H9 (cell line): ENCODE data around the gene MSMO1. TPM values are rescaled to one million over a fixed set of nuclear protein-coding genes. Genes with fewer than 3 reads are reported as not detected.

Source experiments
- DNase-seq: peaks from one replicate; pipeline ENCODE4 v3.0.0-alpha.2; 2017
- H2AFZ ChIP-seq: one replicate; pipeline ENCODE4 v1.6.1; 2013; ENCODE audit warnings: mild to moderate bottlenecking, low read length, control low read depth, moderate library complexity
- H2AK5ac ChIP-seq: 2 replicates; pipeline ENCODE4 v1.6.1; 2013; ENCODE audit warnings: low read length, control low read depth, mixed read lengths; ENCODE audit not compliant: insufficient read length
- H2BK120ac ChIP-seq: one replicate; pipeline ENCODE4 v1.6.1; 2013; ENCODE audit warnings: low read depth, mild to moderate bottlenecking, low read length, control low read depth, inconsistent platforms; ENCODE audit not compliant: poor library complexity, severe bottlenecking
- H2BK12ac ChIP-seq: 2 replicates; pipeline ENCODE4 v1.6.1; 2013; ENCODE audit warnings: low read length, control low read depth, mixed read lengths, low read depth; ENCODE audit not compliant: insufficient read length
- H2BK15ac ChIP-seq: 2 replicates; pipeline ENCODE4 v1.6.1; 2013; ENCODE audit warnings: low read depth, low read length, control low read depth
- H2BK20ac ChIP-seq: one replicate; pipeline ENCODE4 v1.6.1; 2013; ENCODE audit warnings: low read depth, mild to moderate bottlenecking, low read length, control low read depth, inconsistent platforms; ENCODE audit not compliant: poor library complexity, severe bottlenecking
- H2BK5ac ChIP-seq: 2 replicates; pipeline ENCODE4 v1.6.1; 2013; ENCODE audit warnings: low read length, control low read depth, mixed read lengths; ENCODE audit not compliant: insufficient read length
- H3K14ac ChIP-seq: 2 replicates; pipeline ENCODE4 v1.6.1; 2013; ENCODE audit warnings: low read length, control low read depth; ENCODE audit not compliant: insufficient read depth
- H3K18ac ChIP-seq: 2 replicates; pipeline ENCODE4 v1.6.1; 2013; ENCODE audit warnings: low read depth, mild to moderate bottlenecking, mixed read lengths, low read length, control low read depth; ENCODE audit not compliant: insufficient read length
- H3K23ac ChIP-seq: 2 replicates; pipeline ENCODE4 v1.6.1; 2013; ENCODE audit warnings: low read length, control low read depth, mixed read lengths, low read depth; ENCODE audit not compliant: insufficient read length
- H3K23me2 ChIP-seq: 2 replicates; pipeline ENCODE4 v1.6.1; 2013; ENCODE audit warnings: low read depth, mild to moderate bottlenecking, mixed read lengths, low read length, control low read depth; ENCODE audit not compliant: insufficient read length, poor library complexity, severe bottlenecking
- H3K27ac ChIP-seq: 2 replicates; pipeline ENCODE4 v1.5.1; 2013; ENCODE audit warnings: low read length, control low read depth, mixed read lengths, low read depth; ENCODE audit not compliant: insufficient read length
- H3K27me3 ChIP-seq: 2 replicates; pipeline ENCODE4 v1.6.1; 2013; ENCODE audit warnings: low read length, control low read depth, inconsistent platforms; ENCODE audit not compliant: insufficient read depth
- H3K4ac ChIP-seq: 2 replicates; pipeline ENCODE4 v1.6.1; 2013; ENCODE audit warnings: low read depth, mild to moderate bottlenecking, control low read depth, inconsistent platforms, low read length, moderate library complexity
- H3K4me1 ChIP-seq: 2 replicates; pipeline ENCODE4 v1.6.1; 2013; ENCODE audit warnings: low read length, control low read depth, inconsistent platforms; ENCODE audit not compliant: insufficient read depth
- H3K4me2 ChIP-seq: 2 replicates; pipeline ENCODE4 v1.6.1; 2013; ENCODE audit warnings: low read length, control low read depth, mixed read lengths; ENCODE audit not compliant: insufficient read length, insufficient read depth
- H3K56ac ChIP-seq: 2 replicates; pipeline ENCODE4 v1.6.1; 2013; ENCODE audit warnings: low read depth, mild to moderate bottlenecking, mixed read lengths, low read length, control low read depth; ENCODE audit not compliant: insufficient read length
- H3K79me1 ChIP-seq: 2 replicates; pipeline ENCODE4 v1.6.1; 2013; ENCODE audit warnings: low read depth, mild to moderate bottlenecking, moderate library complexity, low read length, control low read depth, inconsistent platforms; ENCODE audit not compliant: insufficient read depth, poor library complexity, severe bottlenecking
- H3K79me2 ChIP-seq: 2 replicates; pipeline ENCODE4 v1.6.1; 2013; ENCODE audit warnings: low read length, control low read depth, inconsistent platforms; ENCODE audit not compliant: insufficient read depth
- H3K9ac ChIP-seq: 2 replicates; pipeline ENCODE4 v1.6.1; 2013; ENCODE audit warnings: low read length, control low read depth, mixed read lengths; ENCODE audit not compliant: insufficient read length; ENCODE audit errors: extremely low read depth
- H3K9me3 ChIP-seq: one replicate; pipeline ENCODE4 v1.6.1; 2013; ENCODE audit warnings: low read depth, low read length, inconsistent platforms; ENCODE audit not compliant: control insufficient read depth
- H3T11ph ChIP-seq: one replicate; pipeline ENCODE4 v1.6.1; 2013; ENCODE audit warnings: mild to moderate bottlenecking, low read length, control low read depth, inconsistent platforms
- H4K20me1 ChIP-seq: one replicate; pipeline ENCODE4 v1.6.1; 2013; ENCODE audit not compliant: control insufficient read depth, insufficient read length, insufficient read depth
- H4K5ac ChIP-seq: 2 replicates; pipeline ENCODE4 v1.6.1; 2013; ENCODE audit warnings: low read depth, mild to moderate bottlenecking, mixed read lengths, low read length, control low read depth; ENCODE audit not compliant: insufficient read length
- H4K8ac ChIP-seq: replicated peaks from 2 replicates; pipeline ENCODE4 v1.6.1; 2013; ENCODE audit warnings: low read length, control low read depth, mixed read lengths, low read depth; ENCODE audit not compliant: insufficient read length
- H4K91ac ChIP-seq: 2 replicates; pipeline ENCODE4 v1.6.1; 2013; ENCODE audit warnings: low read depth, mild to moderate bottlenecking, moderate library complexity, mixed read lengths, low read length, control low read depth; ENCODE audit not compliant: insufficient read length
- H3K27ac Mint-ChIP-seq, 3 experiments: 2 replicates in 2 of 3; 3 replicates in 1 of 3; pipeline ENCODE4 v1.8.0; 2020 to 2021; ENCODE audit warnings: mixed read lengths in 3 of 3, mild to moderate bottlenecking in 1 of 3, moderate library complexity in 1 of 3
- H3K27me3 Mint-ChIP-seq: 2 replicates; pipeline ENCODE4 v1.8.0; 2021; ENCODE audit warnings: low read depth, mild to moderate bottlenecking, moderate library complexity, mixed read lengths
- H3K36me3 Mint-ChIP-seq, 3 experiments: 2 replicates in 2 of 3; 3 replicates in 1 of 3; pipeline ENCODE4 v1.8.0; 2020 to 2021; ENCODE audit warnings: low read depth in 3 of 3, mixed read lengths in 3 of 3; ENCODE audit not compliant: insufficient read depth in 1 of 3
- H3K4me1 Mint-ChIP-seq, 2 experiments: 2 replicates each; pipeline ENCODE4 v1.8.0; 2020; ENCODE audit warnings: mixed read lengths in 2 of 2
- H3K4me3 Mint-ChIP-seq, 2 experiments: 2 replicates in 1 of 2; 3 replicates in 1 of 2; pipeline ENCODE4 v1.8.0; 2020 to 2021; ENCODE audit warnings: mild to moderate bottlenecking in 2 of 2, mixed read lengths in 2 of 2, moderate library complexity in 1 of 2
- H3K9me3 Mint-ChIP-seq, 2 experiments: 2 replicates in 1 of 2; 3 replicates in 1 of 2; pipeline ENCODE4 v1.8.0; 2020; ENCODE audit warnings: mild to moderate bottlenecking in 2 of 2, mixed read lengths in 2 of 2, moderate library complexity in 1 of 2
- WGBS: extraction: QIAGEN DNeasy Blood & Tissue Kit; methylation state at CpG from one replicate; pipeline ENCODE4 v1.1.7; 2013; ENCODE audit warnings: missing lambda C conversion rate, low lambda C conversion rate, mixed read lengths; ENCODE audit not compliant: insufficient read length; ENCODE audit errors: extremely low coverage; 5-methylcytosine and 5-hydroxymethylcytosine counted together
- total RNA-seq: library from RNA; stranded (reverse); gene quantifications from 2 replicates; pipeline ENCODE4 v1.2.1, GENCODE V29; 2021
- TF ChIP-seq, protein P1 (sequence below): fragments of 200-600 bp; sonication (generic); conservative IDR thresholded peaks from 3 replicates; pipeline ENCODE4 v1.8.0; 2021; ENCODE audit warnings: antibody characterized with exemption, mild to moderate bottlenecking

Gene MSMO1
- total RNA-seq, 1 experiment from 2014 or later, result 79.3 TPM

DNA sequence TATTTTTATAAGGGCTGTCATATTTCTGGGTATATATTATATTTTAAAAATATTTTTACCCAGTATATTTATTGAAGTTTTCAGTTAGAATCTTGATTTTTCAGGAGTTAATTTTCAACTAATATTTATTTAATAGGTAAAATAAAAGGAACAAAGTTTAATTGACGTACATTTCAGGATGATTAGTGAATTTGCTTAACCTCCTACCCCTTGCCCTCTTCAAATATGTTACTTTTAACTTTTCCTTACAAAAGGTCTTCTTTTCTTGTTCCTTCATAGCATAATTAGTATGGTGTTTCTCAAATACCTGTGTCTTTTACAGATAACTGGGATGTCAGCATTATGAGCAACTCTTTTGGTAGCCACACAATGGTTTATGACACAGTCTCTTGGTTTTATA lies 24.8 kb upstream of the MSMO1 start:
- Histone ChIP-seq H3K79me1 (no peaks in the 10 kb centered on the region), H3K18ac (no peak overlapping the region), H3K4me2 (no peak overlapping the region), H2BK20ac (no peak overlapping the region), H4K8ac (no peak overlapping the region), H4K20me1 (no peaks in the 10 kb centered on the region), H3T11ph (no peak overlapping the region), H3K56ac (no peak overlapping the region), H3K79me2 (no peaks in the 10 kb centered on the region), H3K27ac (no peak overlapping the region), H3K9ac (no peak overlapping the region), H4K91ac (no peak overlapping the region), H2BK12ac (no peak overlapping the region), H2AK5ac (no peak overlapping the region), H2BK120ac (no peak overlapping the region), H2BK5ac (no peak overlapping the region), H3K14ac (no peak overlapping the region), H2AFZ (no peak overlapping the region), H3K27me3 (no peaks in the 10 kb centered on the region), H3K4ac (no peak overlapping the region), H3K9me3 (no peaks in the 10 kb centered on the region), H4K5ac (no peak overlapping the region), H3K23ac (no peak overlapping the region), H2BK15ac (no peak overlapping the region), H3K23me2 (no peaks in the 10 kb centered on the region), H3K4me1 (no peaks in the 10 kb centered on the region)
- TF ChIP-seq, protein P1, sequence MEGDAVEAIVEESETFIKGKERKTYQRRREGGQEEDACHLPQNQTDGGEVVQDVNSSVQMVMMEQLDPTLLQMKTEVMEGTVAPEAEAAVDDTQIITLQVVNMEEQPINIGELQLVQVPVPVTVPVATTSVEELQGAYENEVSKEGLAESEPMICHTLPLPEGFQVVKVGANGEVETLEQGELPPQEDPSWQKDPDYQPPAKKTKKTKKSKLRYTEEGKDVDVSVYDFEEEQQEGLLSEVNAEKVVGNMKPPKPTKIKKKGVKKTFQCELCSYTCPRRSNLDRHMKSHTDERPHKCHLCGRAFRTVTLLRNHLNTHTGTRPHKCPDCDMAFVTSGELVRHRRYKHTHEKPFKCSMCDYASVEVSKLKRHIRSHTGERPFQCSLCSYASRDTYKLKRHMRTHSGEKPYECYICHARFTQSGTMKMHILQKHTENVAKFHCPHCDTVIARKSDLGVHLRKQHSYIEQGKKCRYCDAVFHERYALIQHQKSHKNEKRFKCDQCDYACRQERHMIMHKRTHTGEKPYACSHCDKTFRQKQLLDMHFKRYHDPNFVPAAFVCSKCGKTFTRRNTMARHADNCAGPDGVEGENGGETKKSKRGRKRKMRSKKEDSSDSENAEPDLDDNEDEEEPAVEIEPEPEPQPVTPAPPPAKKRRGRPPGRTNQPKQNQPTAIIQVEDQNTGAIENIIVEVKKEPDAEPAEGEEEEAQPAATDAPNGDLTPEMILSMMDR, result no peak
- WGBS, result no CpG with 5 or more reads among the region's 1 CpG
- no peaks in the 10 kb centered on the region for H3K27me3 Mint-ChIP-seq
- H3K4me1 Mint-ChIP-seq, result no peaks in the 10 kb centered on the region
- H3K4me3 Mint-ChIP-seq, result no peak overlapping the region
- no peaks in the 10 kb centered on the region for H3K9me3 Mint-ChIP-seq
- no peak overlapping the region for H3K27ac Mint-ChIP-seq
- H3K36me3 Mint-ChIP-seq, result peaks cover 2 to 7% (median 4%) of the 10 kb centered on the region in 3 experiments; a peak in 4 of 7 replicates
- DNase-seq, result no peak
